GM18502 (cell line): ENCODE measurements around the gene WIPF2.

Source experiments
- ATAC-seq: cut with Tn5 transposase; IDR thresholded peaks from one replicate; pipeline ENCODE4 v1.9.1; 2021; ENCODE audit warnings: mild to moderate bottlenecking; ENCODE audit not compliant: unreplicated experiment, poor library complexity

The WIPF2 gene

GRCh38 chr17:40244255-40244654 lies 25.2 kb downstream of the WIPF2 start:
- no peak for ATAC-seq

- no peak for ATAC-seq
Measured at GRCh38 chr17:40247926-40248495, 28.9 kb downstream of the WIPF2 start.

- ATAC-seq, result no peak
Measured at GRCh38 chr17:40248507-40248906, 29.4 kb downstream of the WIPF2 start.

- no peak for ATAC-seq
Measured at GRCh38 chr17:40251576-40251975, 32.5 kb downstream of the WIPF2 start.

- no peak for ATAC-seq
Measured at GRCh38 chr17:40253565-40253964, 34.5 kb downstream of the WIPF2 start.

- no peak for ATAC-seq
Measured at GRCh38 chr17:40259505-40259904, 40.4 kb downstream of the WIPF2 start.

GRCh38 chr17:40260528-40260927 lies 41.4 kb downstream of the WIPF2 start:
- ATAC-seq, result no peak

GRCh38 chr17:40264458-40265185 lies 45.5 kb downstream of the WIPF2 start:
- no peak for ATAC-seq

GRCh38 chr17:40265337-40265736 lies 46.2 kb downstream of the WIPF2 start:
- ATAC-seq, result no peak

- no peak for ATAC-seq
Measured at GRCh38 chr17:40266882-40267281, 47.8 kb downstream of the WIPF2 start.

GRCh38 chr17:40268141-40268712 lies 49.1 kb downstream of the WIPF2 start:
- ATAC-seq, result no peak

GRCh38 chr17:40278414-40278813 lies 59.3 kb downstream of the WIPF2 start:
- no peak for ATAC-seq

- no peak for ATAC-seq
Measured at GRCh38 chr17:40279402-40279801, 60.3 kb downstream of the WIPF2 start.

GRCh38 chr17:40281663-40282062 lies 62.6 kb downstream of the WIPF2 start:
- ATAC-seq, result no peak

GRCh38 chr17:40283662-40284061 lies 64.6 kb downstream of the WIPF2 start:
- no peak for ATAC-seq

GRCh38 chr17:40284085-40284713 lies 65.1 kb downstream of the WIPF2 start:
- ATAC-seq, result no peak

GRCh38 chr17:40286473-40286872 lies 67.4 kb downstream of the WIPF2 start:
- ATAC-seq, result no peak

GRCh38 chr17:40287159-40287493 lies 68.0 kb downstream of the WIPF2 start:
- no peak for ATAC-seq

- ATAC-seq, result peak; percentile 95
Measured at GRCh38 chr17:40287494-40288369, 68.6 kb downstream of the WIPF2 start, which contains the start of gene CDC6. Gene CDC6 (plus strand): TSS chr17:40287879. CDS start chr17:40289421, 1,542 bp downstream.

GRCh38 chr17:40290629-40291280 lies 71.7 kb downstream of the WIPF2 start:
- no peak for ATAC-seq
